Kidney (tissue), 14 donors: ENCODE results near the gene MRRF. TPM values are rescaled to one million over a fixed set of nuclear protein-coding genes. Genes with fewer than 3 reads are reported as not detected.

Experiments
- DNase-seq, 5 donors: peaks; one replicate each; pipeline ENCODE4 v3.0.0-alpha.2; 2013 to 2020
- FAIRE-seq: peaks from 2 replicates; lab custom pipeline; 2012; peaks lifted over from hg19 to GRCh38; lab: Jason Lieb, UNC
- H3K27ac ChIP-seq, 2 donors: one replicate each; pipeline ENCODE4 v1.7.0; 2013; ENCODE audit warnings: low read depth in 2 of 2, low read length in 2 of 2, inconsistent platforms in 1 of 2
- H3K27me3 ChIP-seq: one replicate; pipeline ENCODE4 v1.7.1; 2013; ENCODE audit warnings: low read length, inconsistent platforms; ENCODE audit not compliant: control insufficient read depth, insufficient read depth
- H3K36me3 ChIP-seq, 3 donors: one replicate each; pipeline versions ENCODE4 v1.7.0 to v1.7.1; 2013; ENCODE audit warnings: low read length in 3 of 3, control low read depth in 1 of 3, inconsistent platforms in 1 of 3; ENCODE audit not compliant: insufficient read depth in 3 of 3, control insufficient read depth in 2 of 3
- H3K4me1 ChIP-seq, 3 donors: one replicate each; pipeline versions ENCODE4 v1.7.0 to v1.7.1; 2013; ENCODE audit warnings: low read length in 3 of 3, inconsistent platforms in 1 of 3, low read depth in 1 of 3; ENCODE audit not compliant: control insufficient read depth in 2 of 3, insufficient read depth in 2 of 3
- H3K4me3 ChIP-seq, 3 donors: one replicate each; pipeline versions ENCODE4 v1.7.0 to v1.8.1; 2013; ENCODE audit warnings: low read length in 3 of 3, control low read depth in 1 of 3, inconsistent platforms in 1 of 3
- H3K9ac ChIP-seq, 3 donors: one replicate each; pipeline versions ENCODE4 v1.7.0 to v1.7.1; 2013; ENCODE audit warnings: low read length in 3 of 3, control low read depth in 1 of 3, inconsistent platforms in 1 of 3
- H3K9me3 ChIP-seq, 3 donors: one replicate each; pipeline versions ENCODE4 v1.7.0 to v1.7.1; 2013; ENCODE audit warnings: low read length in 3 of 3, control low read depth in 1 of 3, inconsistent platforms in 1 of 3; ENCODE audit not compliant: control insufficient read depth in 2 of 3, insufficient read depth in 1 of 3
- intact Hi-C: fragments of 100-400 bp; cut with DNase I; formaldehyde crosslinking; loops from one replicate; pipeline ENCODE4 v1.11.1; 2022
- polyA plus RNA-seq: library from polyadenylated mRNA; stranded (reverse); fragments of 350-450 nt; fragmentation: Illumina TruSeq; extraction: RNeasy Lipid Tissue Mini Kit (QIAGEN cat#74804); gene quantifications from one replicate; pipeline ENCODE4 v1.2.3, GENCODE V29; 2014; ENCODE audit warnings: low read depth, low replicate concordance; ENCODE audit not compliant: insufficient read depth
- total RNA-seq: library from RNA; stranded (reverse); fragmentation: NEBNext Ultra II Directional; extraction: Animal tissue kit (Norgen Biotek cat#: 25700); gene quantifications from one replicate; pipeline ENCODE4 v1.2.1, GENCODE V29; 2021
- TF ChIP-seq, protein P1 (sequence below): IDR thresholded peaks from 3 replicates; pipeline ENCODE4 v1.5.1; 2012; ENCODE audit warnings: mild to moderate bottlenecking, moderate library complexity, borderline replicate concordance; ENCODE audit not compliant: insufficient read depth; ENCODE audit errors: extremely low read depth
- donor health status: control.
- donor health status: control.
- donor health status: control.
- donor health status: control.
- donor health status: control.
- donor health status: DM: yes; HTN: yes; CAD: no.
- donor health status: Normal renal cell carcinoma (clear cell type).

MRRF gene
- total and polyA plus RNA-seq, 2 donors from 2014 or later, result 38.8 to 44.9 TPM

DNA sequence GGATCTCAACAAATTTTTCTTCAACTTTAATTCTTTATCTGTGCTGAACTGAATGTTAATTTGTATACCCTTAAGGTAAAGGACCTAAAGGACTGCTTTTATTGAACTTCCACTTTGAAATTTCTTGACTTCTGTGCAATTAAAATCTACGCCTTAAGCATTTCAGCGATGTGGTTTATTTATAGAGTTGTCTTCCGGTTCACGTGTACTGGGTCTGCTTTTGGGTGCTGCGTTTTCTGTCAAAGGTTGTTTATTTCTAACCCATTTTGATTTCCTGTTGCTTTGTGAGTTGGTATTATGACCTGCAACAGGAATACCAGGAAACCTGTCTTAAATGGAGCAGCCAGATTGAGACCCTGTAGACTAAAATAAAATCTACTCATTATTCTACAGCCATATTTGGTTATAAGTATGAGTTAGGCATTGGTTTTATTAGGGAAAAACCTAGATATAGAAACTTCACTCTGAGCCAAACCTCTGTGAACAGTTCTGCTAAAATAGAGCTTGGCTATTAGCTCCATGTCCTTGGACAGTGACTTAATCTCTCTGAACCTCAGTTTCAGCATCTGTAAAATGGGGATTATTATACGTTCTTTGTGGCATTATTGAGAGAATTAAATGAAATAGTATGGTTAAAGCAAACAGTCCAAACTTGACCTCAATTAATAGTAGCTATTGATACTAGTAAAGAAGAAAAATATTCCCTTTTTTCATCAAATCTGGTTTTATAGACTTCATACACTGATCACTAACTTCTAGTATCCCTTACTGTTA lies 3.5 kb downstream of the MRRF start:
- Histone ChIP-seq H3K27ac (no peak overlapping the region), H3K4me3 (no peak overlapping the region), H3K36me3 (peaks cover 2 to 9% (median 8%) of the 10 kb centered on the region in 3 donors), H3K27me3 (no peaks in the 10 kb centered on the region), H3K9ac (no peak overlapping the region), H3K9me3 (no peaks in the 10 kb centered on the region), H3K4me1 (peaks cover 5 to 16% (median 6%) of the 10 kb centered on the region in 3 donors)
- no peak for FAIRE-seq
- no peak for DNase-seq
- intact Hi-C loops, result no loop called here
- TF ChIP-seq, protein P1, sequence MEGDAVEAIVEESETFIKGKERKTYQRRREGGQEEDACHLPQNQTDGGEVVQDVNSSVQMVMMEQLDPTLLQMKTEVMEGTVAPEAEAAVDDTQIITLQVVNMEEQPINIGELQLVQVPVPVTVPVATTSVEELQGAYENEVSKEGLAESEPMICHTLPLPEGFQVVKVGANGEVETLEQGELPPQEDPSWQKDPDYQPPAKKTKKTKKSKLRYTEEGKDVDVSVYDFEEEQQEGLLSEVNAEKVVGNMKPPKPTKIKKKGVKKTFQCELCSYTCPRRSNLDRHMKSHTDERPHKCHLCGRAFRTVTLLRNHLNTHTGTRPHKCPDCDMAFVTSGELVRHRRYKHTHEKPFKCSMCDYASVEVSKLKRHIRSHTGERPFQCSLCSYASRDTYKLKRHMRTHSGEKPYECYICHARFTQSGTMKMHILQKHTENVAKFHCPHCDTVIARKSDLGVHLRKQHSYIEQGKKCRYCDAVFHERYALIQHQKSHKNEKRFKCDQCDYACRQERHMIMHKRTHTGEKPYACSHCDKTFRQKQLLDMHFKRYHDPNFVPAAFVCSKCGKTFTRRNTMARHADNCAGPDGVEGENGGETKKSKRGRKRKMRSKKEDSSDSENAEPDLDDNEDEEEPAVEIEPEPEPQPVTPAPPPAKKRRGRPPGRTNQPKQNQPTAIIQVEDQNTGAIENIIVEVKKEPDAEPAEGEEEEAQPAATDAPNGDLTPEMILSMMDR, result no peak

DNA sequence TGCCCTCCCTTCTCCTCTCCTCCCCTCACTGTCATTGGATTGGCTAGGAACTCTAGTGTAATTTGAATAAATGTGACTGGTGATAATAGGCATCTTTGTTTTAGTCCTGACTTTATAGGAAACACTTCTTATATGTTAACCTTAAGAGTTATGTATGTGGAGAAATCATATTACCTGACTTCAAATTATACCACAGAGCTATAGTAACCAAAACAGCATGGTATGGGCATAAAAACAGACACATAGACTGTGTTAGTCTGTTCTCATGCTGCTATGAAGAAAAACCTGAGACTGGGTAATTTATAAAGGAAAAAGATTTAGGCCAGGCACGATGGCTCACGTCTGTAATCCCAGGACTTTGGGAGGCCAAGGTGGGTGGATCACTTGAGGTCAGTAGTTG lies 9.4 kb downstream of the MRRF start:
- TF ChIP-seq, protein P1, result no peak
- no peak for DNase-seq
- H3K9ac ChIP-seq, result no peak overlapping the region
- peaks cover 5 to 13% (median 13%) of the 10 kb centered on the region in 3 donors for H3K36me3 ChIP-seq
- FAIRE-seq, result no peak
- H3K4me1 ChIP-seq, result no peaks in the 10 kb centered on the region
- no peak overlapping the region for H3K4me3 ChIP-seq
- peaks cover 0 to 5% (median 0%) of the 10 kb centered on the region in 3 donors for H3K9me3 ChIP-seq
- intact Hi-C loops, result no loop called here
- H3K27me3 ChIP-seq, result no peaks in the 10 kb centered on the region
- H3K27ac ChIP-seq, result no peak overlapping the region

DNA sequence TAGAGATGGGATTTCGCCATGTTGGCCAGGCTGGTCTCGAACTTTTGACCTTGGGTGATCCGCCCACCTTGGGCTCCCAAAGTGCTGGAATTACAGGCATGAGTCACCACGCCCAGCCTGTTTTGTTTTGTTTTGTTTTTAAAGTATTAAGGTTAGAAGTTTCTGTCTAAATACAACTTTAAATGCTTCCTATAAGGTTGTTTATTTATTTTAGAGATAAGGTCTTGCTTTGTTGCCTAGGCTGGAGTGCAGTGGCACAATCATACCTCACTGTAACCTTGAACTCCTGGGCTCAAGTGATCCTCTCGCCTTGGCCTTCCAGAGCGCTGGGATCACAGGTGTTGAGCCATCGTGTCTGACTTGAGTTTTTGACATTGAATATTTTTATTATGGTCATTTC lies 11.4 kb downstream of the MRRF start:
- Histone ChIP-seq H3K4me3 (no peak overlapping the region), H3K36me3 (peaks cover 5 to 13% (median 11%) of the 10 kb centered on the region in 3 donors), H3K9me3 (peaks cover 0 to 5% (median 0%) of the 10 kb centered on the region in 3 donors), H3K4me1 (no peaks in the 10 kb centered on the region), H3K27me3 (no peaks in the 10 kb centered on the region), H3K27ac (no peak overlapping the region), H3K9ac (no peak overlapping the region)
- intact Hi-C loops, result no loop called here
- TF ChIP-seq, protein P1, result no peak
- FAIRE-seq (no peak), DNase-seq (no peak)
